HepG2 (cell line): ENCODE results near the gene ISLR. TPM values are rescaled to one million over a fixed set of nuclear protein-coding genes. Genes with fewer than 3 reads are reported as not detected.

ENCODE experiments used
- ATF5 ChIP-seq: sonication (generic); formaldehyde crosslinking; IDR thresholded peaks from 2 replicates; pipeline ENCODE4 v1.4.0; 2020; ENCODE audit warnings: mild to moderate bottlenecking, low read depth, missing genetic modification reagents
- BCLAF1 ChIP-seq: fragments of 450-650 bp; IDR thresholded peaks from 2 replicates; pipeline ENCODE4 v1.6.1; 2017; ENCODE audit warnings: mild to moderate bottlenecking
- CBX1 ChIP-seq: IDR thresholded peaks from one replicate; pipeline ENCODE4 v1.6.1; 2016; ENCODE audit warnings: antibody characterized with exemption, low read depth
- CSRNP1 ChIP-seq: sonication (generic); formaldehyde crosslinking; IDR thresholded peaks from 2 replicates; pipeline ENCODE4 v1.8.1; 2023; ENCODE audit warnings: mild to moderate bottlenecking, missing genetic modification reagents
- DNMT1 ChIP-seq: sonication (generic); formaldehyde crosslinking; IDR thresholded peaks from 2 replicates; pipeline ENCODE4 v1.5.1; 2020; ENCODE audit warnings: mild to moderate bottlenecking, missing genetic modification reagents
- FLYWCH1 ChIP-seq: sonication (generic); formaldehyde crosslinking; IDR thresholded peaks from 2 replicates; pipeline ENCODE4 v1.8.1; 2023; ENCODE audit warnings: mild to moderate bottlenecking, missing genetic modification reagents
- HDAC2 ChIP-seq: sonication (generic); formaldehyde crosslinking; IDR thresholded peaks from 2 replicates; pipeline ENCODE4 v1.4.0; 2020; ENCODE audit warnings: missing genetic modification reagents
- MEF2D ChIP-seq: sonication (generic); formaldehyde crosslinking; IDR thresholded peaks from 2 replicates; pipeline ENCODE4 v1.5.1; 2020; ENCODE audit warnings: mild to moderate bottlenecking, missing genetic modification reagents
- POLR2AphosphoS5 ChIP-seq: IDR thresholded peaks from 2 replicates; pipeline ENCODE4 v1.6.1; 2012; ENCODE audit warnings: low read depth, low read length
- SIX1 ChIP-seq: sonication (generic); formaldehyde crosslinking; IDR thresholded peaks from 2 replicates; pipeline ENCODE4 v1.4.0; 2020; ENCODE audit warnings: missing genetic modification reagents, borderline replicate concordance
- ZBTB34 ChIP-seq: sonication (generic); formaldehyde crosslinking; IDR thresholded peaks from 2 replicates; pipeline ENCODE4 v1.8.0; 2022; ENCODE audit warnings: mild to moderate bottlenecking, missing genetic modification reagents
- ZBTB44 ChIP-seq: sonication (generic); formaldehyde crosslinking; IDR thresholded peaks from 2 replicates; pipeline ENCODE4 v1.4.0; 2020; ENCODE audit warnings: missing genetic modification reagents
- ZNF20 ChIP-seq: sonication (generic); formaldehyde crosslinking; IDR thresholded peaks from 2 replicates; pipeline ENCODE4 v1.4.0; 2020; ENCODE audit warnings: mild to moderate bottlenecking, moderate library complexity, missing genetic modification reagents
- ZNF230 ChIP-seq: sonication (generic); formaldehyde crosslinking; IDR thresholded peaks from 2 replicates; pipeline ENCODE4 v1.4.0; 2020; ENCODE audit warnings: mild to moderate bottlenecking, missing genetic modification reagents
- ZNF326 ChIP-seq: sonication (generic); formaldehyde crosslinking; IDR thresholded peaks from 2 replicates; pipeline ENCODE4 v1.4.0; 2020; ENCODE audit warnings: missing genetic modification reagents, borderline replicate concordance
- ZNF609 ChIP-seq: sonication (generic); formaldehyde crosslinking; IDR thresholded peaks from 2 replicates; pipeline ENCODE4 v1.4.0; 2020; ENCODE audit warnings: mild to moderate bottlenecking, missing genetic modification reagents, borderline replicate concordance
- polyA plus RNA-seq, 8 experiments: library from polyadenylated mRNA; depleted of rRNA in 3 of 8; stranded (reverse) in 7 of 8; unstranded in 1 of 8; fragments of >200 nt; fragmentation: Illumina TruSeq in 4 of 8; extraction: Trizol in 4 of 8; gene quantifications; 2 replicates each; pipeline versions ENCODE4 v1.2.1 to v1.2.3, GENCODE V29; 2011 to 2016; ENCODE audit warnings: low read depth in 4 of 8, missing spikeins in 1 of 8, mixed read lengths in 1 of 8; ENCODE audit not compliant: insufficient read depth in 1 of 8
- total RNA-seq, 5 experiments: library from RNA; depleted of rRNA; stranded (reverse); fragments of >200 nt; fragmentation: Illumina TruSeq; extraction: Trizol; gene quantifications; 2 replicates each; pipeline ENCODE4 v1.2.3, GENCODE V29; 2016; ENCODE audit warnings: low read depth in 1 of 5

The ISLR gene
- total and polyA plus RNA-seq, 2 of the 13 experiments (the other 11 are each of a cell fraction or from before 2014, with no cell fraction given): not detected

- no peak for TF ChIP-seq CSRNP1 (CRISPR knock-in tag)
- peak; percentile 64 for TF ChIP-seq CBX1
- TF ChIP-seq ZBTB34 (CRISPR knock-in tag): no peak
- TF ChIP-seq MEF2D (CRISPR knock-in tag): no peak
- peak; percentile 83; the same call in 1 of the 2 replicates for TF ChIP-seq DNMT1 (CRISPR knock-in tag)
- no peak for TF ChIP-seq SIX1 (CRISPR knock-in tag)
- TF ChIP-seq BCLAF1: no peak
- no peak for TF ChIP-seq ZBTB44 (CRISPR knock-in tag)
- no peak for TF ChIP-seq ZNF20 (CRISPR knock-in tag)
- no peak for TF ChIP-seq FLYWCH1 (CRISPR knock-in tag)
- no peak for TF ChIP-seq HDAC2 (CRISPR knock-in tag)
- TF ChIP-seq POLR2AphosphoS5: no peak
- no peak for TF ChIP-seq ZNF230 (CRISPR knock-in tag)
- no peak for TF ChIP-seq ZNF326 (CRISPR knock-in tag)
- no peak for TF ChIP-seq ZNF609 (CRISPR knock-in tag)
- TF ChIP-seq ATF5 (CRISPR knock-in tag): no peak
Observed at GRCh38 chr15:74127255-74127953, 46.1 kb upstream of the ISLR start (continued).
